Inferior parietal cortex (tissue), 1 donor: Measurements from ENCODE around the gene MAST4.

Source experiments
- DNase-seq: peaks from one replicate; pipeline ENCODE4 v3.0.0-alpha.2; 2016; ENCODE audit errors: extremely low spot score

MAST4 gene

GRCh38 chr5:66842540-66842939 lies 246.3 kb downstream of the MAST4 start:
- DNase-seq = no peak

- DNase-seq = no peak
Measured at GRCh38 chr5:66843065-66843464, 246.9 kb downstream of the MAST4 start.

- no peak for DNase-seq
Measured at GRCh38 chr5:66848749-66849641, 252.8 kb downstream of the MAST4 start.

DNA sequence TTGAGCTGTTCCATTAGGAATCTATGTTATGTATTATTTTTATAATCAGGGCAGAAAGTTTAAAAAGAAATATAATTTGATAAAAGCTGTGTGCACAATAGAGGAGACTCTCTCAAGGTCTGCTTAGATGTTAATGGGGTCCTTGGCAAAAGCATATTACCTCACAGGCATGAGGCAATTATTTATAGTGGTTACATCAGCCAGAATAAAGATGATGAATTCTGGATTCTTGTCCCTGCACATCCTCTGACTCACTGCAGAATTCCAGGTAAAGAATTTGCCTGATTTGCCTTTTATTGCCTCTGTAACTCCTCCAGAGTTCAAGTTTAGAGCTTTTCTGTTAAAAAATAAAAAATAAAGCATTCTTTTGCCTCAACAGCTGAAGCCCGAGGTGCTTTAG lies 253.6 kb downstream of the MAST4 start:
- DNase-seq = no peak

- DNase-seq = no peak
Measured at GRCh38 chr5:66850354-66851075, 254.3 kb downstream of the MAST4 start.

- DNase-seq = no peak
Measured at GRCh38 chr5:66851306-66851705, 255.1 kb downstream of the MAST4 start.

DNA sequence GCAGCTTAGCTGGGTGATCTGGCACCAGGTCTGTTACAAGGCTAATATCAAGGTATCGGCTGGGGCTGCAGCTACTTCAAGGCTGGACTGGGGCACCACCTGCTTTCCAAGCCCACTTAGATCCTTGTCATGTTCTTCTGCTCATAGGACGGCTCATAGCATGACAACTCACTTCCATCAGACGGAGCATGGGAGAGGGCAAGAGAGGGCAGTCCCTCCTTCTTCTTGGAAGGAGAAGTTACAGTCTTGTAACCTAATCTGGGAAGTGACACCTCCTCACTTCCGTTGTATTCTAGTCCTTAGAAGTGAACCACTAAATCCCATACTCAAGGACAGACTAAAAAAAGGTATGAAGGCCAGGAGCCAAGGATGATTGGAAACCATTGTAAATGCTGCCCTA lies 258.2 kb downstream of the MAST4 start:
- no peak for DNase-seq

DNA sequence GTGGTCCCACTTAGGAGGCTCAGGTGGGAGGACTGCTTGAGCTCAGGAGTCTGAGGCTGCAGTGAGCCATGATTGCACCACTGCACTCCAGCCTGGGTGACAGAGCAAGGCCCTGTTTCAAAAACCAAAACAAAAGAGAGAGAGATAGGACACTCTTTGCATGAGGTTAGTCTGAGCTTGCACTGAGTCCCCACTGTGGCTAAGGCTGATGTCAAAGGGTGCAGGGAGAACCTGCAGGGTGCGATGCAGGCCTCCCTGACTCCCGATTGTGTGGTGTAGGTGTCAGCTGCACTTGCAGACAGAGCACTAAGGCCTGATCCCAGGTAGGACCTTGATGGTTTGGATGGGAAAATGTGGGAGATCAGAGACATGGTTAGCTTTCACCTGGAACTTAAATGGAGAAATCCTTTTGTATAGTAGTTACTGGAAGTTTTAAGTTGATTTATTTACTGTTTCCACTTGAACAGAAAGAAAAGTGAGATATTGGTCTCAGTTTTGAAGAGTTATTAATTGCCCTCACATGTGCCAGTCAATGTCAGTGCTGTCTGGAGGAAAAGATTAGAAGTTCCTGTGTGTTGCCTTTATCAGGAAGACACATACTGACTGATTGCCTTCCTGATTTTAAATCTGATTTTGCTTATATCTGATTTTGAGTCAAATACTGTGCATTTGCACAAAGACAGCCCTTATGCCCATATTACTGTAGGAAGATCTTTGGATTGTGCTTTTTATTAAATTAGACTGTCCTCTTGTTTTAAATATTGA lies 260.0 kb downstream of the MAST4 start:
- DNase-seq = no peak

DNA sequence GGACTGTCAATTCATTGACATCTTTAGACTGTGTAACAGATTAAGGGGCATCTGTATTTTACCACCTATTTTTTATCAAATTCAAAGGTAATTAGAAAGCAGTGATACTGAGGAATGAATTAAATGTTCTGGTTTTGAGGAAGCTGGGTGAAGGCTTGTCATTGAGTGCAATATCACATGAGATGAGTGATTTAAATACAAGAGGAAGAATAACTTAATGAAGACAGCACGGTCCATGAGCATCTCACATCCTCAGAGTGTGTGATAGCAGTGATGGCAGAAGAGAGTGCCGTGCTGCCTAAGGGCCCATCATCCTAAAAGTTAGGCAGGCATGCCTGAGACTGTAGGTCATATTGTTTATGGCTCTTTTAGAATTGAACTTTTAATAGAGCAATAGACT lies 263.3 kb downstream of the MAST4 start:
- no peak for DNase-seq

GRCh38 chr5:66860199-66860975 lies 264.2 kb downstream of the MAST4 start:
- no peak for DNase-seq

DNA sequence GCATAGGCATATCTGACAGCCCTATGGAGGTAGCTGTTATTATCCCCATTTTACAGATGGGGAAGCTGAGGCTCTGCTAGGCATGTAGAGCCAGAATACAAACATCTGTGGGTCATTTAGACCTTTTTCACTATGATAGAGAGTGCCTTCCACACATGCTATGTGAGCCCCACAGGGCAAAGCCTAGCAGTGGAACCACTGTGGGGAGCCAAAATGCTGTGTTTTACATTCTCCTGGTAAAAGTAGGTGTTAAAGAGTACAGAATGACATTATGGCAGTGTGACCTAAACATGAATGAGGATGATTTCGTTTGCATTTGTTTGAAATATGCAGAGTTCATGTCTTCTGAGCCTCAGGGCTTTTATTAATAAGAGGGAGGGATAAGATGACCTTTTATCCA lies 265.2 kb downstream of the MAST4 start:
- DNase-seq = no peak

DNA sequence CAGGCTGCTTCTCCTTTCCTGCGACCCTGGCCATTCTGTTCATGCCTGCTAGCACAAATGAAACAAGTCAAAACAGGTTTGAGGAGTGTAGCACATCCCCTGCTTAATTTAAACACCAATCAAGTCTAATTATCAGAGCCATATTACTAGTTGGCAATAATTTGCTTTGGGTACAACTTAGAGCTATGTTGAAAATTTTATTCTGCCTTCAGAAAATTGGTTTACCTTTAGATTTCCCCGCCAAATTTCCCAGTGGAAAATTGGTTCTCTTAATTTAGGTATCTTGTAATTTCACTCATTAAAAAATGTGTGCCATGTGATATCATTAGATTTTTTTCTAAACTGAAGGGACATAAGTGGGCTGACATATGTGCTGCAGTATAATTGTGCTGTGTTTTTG lies 265.8 kb downstream of the MAST4 start:
- no peak for DNase-seq

DNA sequence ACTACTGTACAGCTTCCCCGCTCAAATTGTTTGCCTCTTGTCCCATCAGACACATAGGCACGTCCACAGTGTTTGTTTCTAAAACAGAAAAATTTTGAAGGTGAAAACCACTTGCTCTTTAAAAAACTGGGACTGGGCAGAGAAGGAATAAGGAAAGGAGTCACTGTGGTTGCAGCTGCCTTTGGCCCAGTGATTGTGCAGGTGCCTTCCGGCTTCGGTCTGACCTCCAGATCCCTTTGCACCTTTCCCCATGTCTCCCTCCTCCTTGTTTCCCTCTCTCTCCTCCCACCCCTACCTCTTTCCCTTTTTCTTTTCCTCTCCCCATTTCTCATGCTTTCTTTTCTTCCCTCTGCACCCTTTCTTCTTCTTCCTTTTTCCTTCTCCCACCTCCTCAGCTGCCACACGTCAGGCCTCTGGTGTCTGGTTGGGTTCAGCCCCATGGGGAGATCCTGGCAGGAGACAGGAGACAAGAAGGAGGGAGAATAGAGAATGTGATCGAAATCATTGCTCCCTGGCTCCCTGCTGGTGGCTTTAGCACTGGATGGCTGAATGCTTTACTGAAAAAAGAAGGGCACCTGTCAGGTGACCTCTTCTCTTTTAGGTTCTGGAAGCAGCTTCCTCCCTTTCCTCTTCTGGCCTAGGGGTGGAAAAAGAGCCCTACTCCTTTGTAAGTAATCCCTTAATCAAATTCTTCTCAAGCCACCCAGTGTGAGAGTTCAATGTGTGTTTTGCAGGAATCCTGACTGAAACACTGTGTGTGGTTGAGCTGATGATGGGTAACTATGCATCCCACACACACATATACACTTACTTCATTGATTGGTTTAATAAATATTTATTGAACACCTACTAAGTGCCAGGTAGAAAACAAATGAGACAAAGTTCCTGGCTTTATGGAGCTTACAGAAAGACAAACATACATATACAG lies 267.3 kb downstream of the MAST4 start:
- no peak for DNase-seq

GRCh38 chr5:66864240-66864884 lies 268.2 kb downstream of the MAST4 start:
- no peak for DNase-seq

DNA sequence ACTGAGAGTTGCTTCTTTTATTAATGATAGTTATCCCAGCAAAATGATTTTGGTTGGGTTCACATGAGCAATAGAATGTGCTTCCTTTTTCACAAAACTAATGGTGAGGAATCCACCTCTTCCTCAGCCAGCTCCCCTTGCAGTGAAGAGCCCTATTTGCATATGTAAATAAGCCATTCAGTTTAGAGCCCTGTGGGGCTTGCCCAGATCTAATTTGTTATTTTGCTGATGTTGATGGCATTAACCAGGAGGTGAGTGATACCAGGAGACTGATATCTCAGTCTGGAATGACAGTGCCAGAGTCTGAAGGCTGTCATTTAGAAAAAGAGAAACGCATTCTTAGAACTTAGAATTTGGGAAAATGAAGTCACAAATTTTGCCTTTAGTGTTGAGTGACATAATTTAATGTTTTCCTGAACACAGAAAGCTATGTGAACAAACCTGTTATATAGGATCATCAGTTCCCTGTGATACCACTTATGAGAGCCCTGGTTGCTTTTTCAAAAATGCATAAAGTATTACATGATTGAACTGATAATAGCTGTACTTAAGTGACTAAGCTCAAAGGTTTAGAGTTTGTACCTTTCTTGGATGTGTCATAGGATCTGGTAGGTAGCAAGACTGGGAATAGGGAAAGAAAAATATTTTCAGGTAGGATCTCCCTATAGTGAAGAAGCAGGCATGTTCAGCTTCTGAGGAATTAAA lies 271.6 kb downstream of the MAST4 start:
- no peak for DNase-seq

- DNase-seq = no peak
Measured at GRCh38 chr5:66869347-66869746, 273.2 kb downstream of the MAST4 start.

DNA sequence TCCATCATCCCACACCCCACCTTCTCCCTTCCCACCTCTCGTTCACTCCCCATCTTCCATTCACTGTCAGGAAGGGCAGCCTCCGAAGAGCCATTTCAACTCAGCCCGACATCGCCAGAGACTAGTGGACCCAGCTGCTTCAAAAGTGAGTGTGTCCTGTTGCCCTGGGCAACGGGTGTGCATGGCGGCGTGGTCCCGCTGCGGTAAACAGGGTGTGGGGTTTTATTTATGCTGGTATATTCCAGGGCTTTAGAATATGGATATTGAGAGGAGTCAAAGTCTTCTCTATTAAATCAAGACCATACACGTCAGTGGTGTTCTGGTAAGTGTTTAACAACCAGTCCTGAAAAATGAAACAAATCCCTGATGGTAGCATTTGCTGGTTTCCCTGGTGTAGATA lies 274.5 kb downstream of the MAST4 start:
- no peak for DNase-seq

GRCh38 chr5:66871651-66872050 lies 275.5 kb downstream of the MAST4 start:
- DNase-seq = no peak

DNA sequence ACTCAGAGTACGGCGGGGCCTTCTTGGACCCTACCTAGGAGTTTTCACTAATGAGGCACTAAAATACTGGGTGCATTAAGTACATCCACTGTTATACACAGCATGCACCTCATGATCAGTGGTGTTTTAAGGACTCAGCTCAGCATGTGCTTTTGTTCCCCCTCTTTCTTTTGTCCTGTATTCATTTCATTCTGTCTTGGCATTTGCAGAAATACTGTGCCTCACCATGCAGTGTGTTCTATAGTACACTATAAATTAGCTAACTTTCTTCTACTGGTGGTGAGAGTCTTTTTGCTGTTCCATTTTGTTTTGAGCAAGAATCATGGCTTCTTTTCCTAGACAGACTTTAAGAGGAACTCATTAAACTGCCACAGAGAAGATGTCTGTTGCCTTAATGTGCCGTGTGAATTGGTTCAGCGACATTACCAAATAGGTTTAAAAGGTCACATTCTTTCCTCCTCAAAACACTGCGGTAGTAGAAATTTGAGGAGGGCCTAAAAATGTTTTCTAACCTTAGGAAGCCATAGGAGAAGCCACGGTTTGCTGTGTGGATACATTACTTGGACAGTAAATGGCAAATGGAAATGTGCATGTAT lies 276.6 kb downstream of the MAST4 start:
- DNase-seq = no peak
